ENCODE data around the gene LGALS9C. TPM values are rescaled to one million over a fixed set of nuclear protein-coding genes. Genes with fewer than 3 reads are reported as not detected.
A peak's percentile ranks its signal among the peaks of the same experiment; 100 is the strongest.
"Not testable (repeated sequence)": the region's sequence is repeated elsewhere in the genome, so short reads cannot be mapped to it uniquely, and the experiment has no call there.

The LGALS9C gene
- total RNA-seq, 6 experiments from 2014 or later = 0.17 to 0.23 TPM; not detected in 4

GRCh38 chr17:18466250-18466983 lies 10.2 kb upstream of the LGALS9C start:
- H3K4me1 Mint-ChIP-seq (ENCODE audit: low read depth); H3K36me3 Mint-ChIP-seq (ENCODE audit: low read depth); DNase-seq; H3K9me3 Mint-ChIP-seq; H3K27ac Mint-ChIP-seq; H3K27me3 Mint-ChIP-seq (ENCODE audit: insufficient read depth); H3K4me3 Mint-ChIP-seq: not testable (repeated sequence)

DNA sequence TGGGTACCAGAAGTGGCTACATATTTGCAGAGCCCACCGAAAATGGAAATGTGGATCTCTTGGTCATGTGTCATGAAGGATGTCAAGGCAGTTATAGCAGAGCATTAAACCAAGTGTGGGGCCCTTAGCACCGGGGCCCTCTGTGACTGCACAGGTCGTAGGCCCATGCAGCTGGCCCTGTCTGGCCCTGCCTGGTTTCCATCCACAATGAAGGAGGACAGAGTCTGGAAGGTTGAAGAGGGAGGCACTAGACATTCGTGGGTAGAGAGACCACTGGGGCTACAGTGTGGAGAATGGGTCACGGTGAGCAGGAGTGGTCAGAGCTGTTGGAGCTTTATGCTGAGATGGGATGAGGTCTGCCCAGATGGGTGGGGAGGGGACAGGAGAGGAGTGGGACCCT lies 9.6 kb upstream of the LGALS9C start:
- not testable (repeated sequence) for H3K27ac Mint-ChIP-seq; H3K36me3 Mint-ChIP-seq (ENCODE audit: low read depth); H3K27me3 Mint-ChIP-seq (ENCODE audit: insufficient read depth); DNase-seq; H3K9me3 Mint-ChIP-seq; H3K4me1 Mint-ChIP-seq (ENCODE audit: low read depth); H3K4me3 Mint-ChIP-seq

- not testable (repeated sequence) for H3K27me3 Mint-ChIP-seq (ENCODE audit: insufficient read depth); H3K9me3 Mint-ChIP-seq; H3K4me1 Mint-ChIP-seq (ENCODE audit: low read depth); H3K27ac Mint-ChIP-seq; H3K36me3 Mint-ChIP-seq (ENCODE audit: low read depth); H3K4me3 Mint-ChIP-seq; DNase-seq
Observed at GRCh38 chr17:18468472-18469171, 8.0 kb upstream of the LGALS9C start.

- not testable (repeated sequence) for H3K27ac Mint-ChIP-seq; DNase-seq; H3K36me3 Mint-ChIP-seq (ENCODE audit: low read depth); H3K4me3 Mint-ChIP-seq; H3K27me3 Mint-ChIP-seq (ENCODE audit: insufficient read depth); H3K9me3 Mint-ChIP-seq; H3K4me1 Mint-ChIP-seq (ENCODE audit: low read depth)
Observed at GRCh38 chr17:18469837-18470236, 6.8 kb upstream of the LGALS9C start.

DNA sequence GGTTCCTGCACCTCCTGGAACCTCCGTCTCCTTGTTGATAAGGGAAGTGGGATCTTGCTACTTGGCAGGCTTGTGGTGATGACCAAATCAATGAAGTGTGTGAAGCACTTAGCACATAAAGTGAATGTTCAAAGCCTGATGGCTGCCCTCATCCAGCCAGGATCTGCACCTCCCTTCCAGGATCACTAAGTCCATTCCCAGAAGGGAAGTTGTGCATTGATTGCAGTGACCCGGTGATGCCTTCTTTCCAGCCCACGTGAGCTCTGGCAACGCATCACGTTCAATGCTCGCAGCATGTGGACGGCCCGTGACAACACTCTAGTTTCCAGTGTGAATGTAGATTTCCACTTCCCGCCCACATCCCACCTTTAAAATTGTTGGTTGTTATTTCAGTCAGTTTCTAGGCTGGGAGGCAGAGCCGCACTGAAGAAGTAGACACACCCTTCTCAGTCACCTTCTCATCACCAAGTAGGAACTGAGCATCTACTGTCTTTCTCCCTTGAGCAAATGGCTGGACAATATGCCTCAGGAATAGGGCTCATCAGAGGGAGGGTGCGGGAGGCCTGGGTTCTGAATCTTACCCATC lies 6.2 kb upstream of the LGALS9C start:
- H3K36me3 Mint-ChIP-seq (ENCODE audit: low read depth) = not testable (repeated sequence)

DNA sequence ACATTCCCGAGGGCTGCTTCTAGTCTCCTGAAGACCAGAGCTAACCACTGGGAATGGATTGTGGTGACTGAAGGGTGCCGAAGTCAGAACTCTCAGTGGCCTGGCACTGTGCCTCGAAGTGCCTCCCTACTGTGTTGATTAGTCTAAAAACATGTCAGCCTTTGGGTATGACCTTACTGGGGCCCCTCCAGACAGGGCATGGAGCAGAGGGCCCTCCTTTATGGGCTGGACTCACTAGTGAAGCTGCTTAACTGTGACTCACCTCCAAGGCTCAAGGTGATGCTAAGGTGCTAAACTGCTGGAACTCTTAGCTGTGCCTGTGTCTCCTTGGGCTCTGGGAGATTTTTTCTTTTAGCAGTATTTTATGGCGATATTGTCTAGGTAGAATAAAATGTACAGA lies 2.6 kb upstream of the LGALS9C start:
- H3K4me1 Mint-ChIP-seq (ENCODE audit: low read depth) = peaks cover 19% of the 10 kb centered on the region
- not testable (repeated sequence) for H3K36me3 Mint-ChIP-seq (ENCODE audit: low read depth); H3K9me3 Mint-ChIP-seq; DNase-seq; H3K4me3 Mint-ChIP-seq; H3K27me3 Mint-ChIP-seq (ENCODE audit: insufficient read depth); H3K27ac Mint-ChIP-seq

More for the DNA sequence above, 6.2 kb upstream of the LGALS9C start:
- H3K27me3 Mint-ChIP-seq (ENCODE audit: insufficient read depth); H3K9me3 Mint-ChIP-seq; DNase-seq; H3K27ac Mint-ChIP-seq; H3K4me3 Mint-ChIP-seq; H3K4me1 Mint-ChIP-seq (ENCODE audit: low read depth): not testable (repeated sequence)

- not testable (repeated sequence) for H3K27ac Mint-ChIP-seq; H3K9me3 Mint-ChIP-seq; H3K27me3 Mint-ChIP-seq (ENCODE audit: insufficient read depth); H3K4me3 Mint-ChIP-seq; H3K36me3 Mint-ChIP-seq (ENCODE audit: low read depth)
- peaks cover 19% of the 10 kb centered on the region for H3K4me1 Mint-ChIP-seq (ENCODE audit: low read depth)
- peak; percentile 24 for DNase-seq
Observed at GRCh38 chr17:18474754-18475153, 1.8 kb upstream of the LGALS9C start.

DNA sequence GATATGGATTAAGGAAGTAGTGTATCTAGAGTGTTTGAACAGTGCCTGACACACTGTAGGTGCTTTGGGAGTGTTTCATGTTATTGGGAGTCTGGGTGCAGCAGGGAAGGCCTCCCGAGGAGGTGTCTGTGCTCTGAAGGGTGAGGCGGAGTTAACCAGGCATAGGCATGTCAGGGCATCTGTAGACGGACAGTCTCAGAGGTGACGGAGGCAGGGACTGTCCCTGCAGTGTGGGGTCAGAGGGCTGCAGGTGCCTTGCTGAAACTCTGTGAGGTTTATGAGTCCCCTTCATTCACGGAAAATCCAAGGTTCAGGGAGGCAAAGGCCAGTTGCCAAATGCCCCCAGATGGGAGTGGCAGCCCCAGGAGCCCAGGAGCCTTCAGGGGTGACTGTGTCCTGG lies 778 bp downstream of the LGALS9C start:
- H3K27ac Mint-ChIP-seq; H3K9me3 Mint-ChIP-seq; H3K27me3 Mint-ChIP-seq (ENCODE audit: insufficient read depth); DNase-seq; H3K36me3 Mint-ChIP-seq (ENCODE audit: low read depth); H3K4me3 Mint-ChIP-seq: not testable (repeated sequence)
- H3K4me1 Mint-ChIP-seq (ENCODE audit: low read depth) = peaks cover 19% of the 10 kb centered on the region

DNA sequence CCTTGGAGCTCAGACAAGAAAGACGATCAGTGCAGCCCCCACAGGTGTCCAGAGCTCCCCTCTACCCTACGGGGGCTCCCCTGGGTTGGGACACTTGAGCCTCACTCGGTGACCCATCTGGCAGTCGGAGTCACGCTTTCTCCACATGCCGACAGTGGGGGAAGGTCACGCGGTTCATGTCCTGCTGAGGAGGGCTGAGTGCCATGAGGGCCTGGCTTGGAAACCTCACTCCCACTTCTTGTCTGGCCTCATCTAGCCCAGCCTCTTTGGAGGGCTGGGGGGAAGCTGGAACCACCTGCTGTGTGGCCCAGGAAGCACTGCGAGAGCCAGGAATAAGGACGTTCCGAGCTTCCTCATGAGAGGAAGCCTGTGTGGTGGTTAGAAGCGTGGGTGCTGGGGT lies 1.8 kb downstream of the LGALS9C start:
- H3K4me1 Mint-ChIP-seq (ENCODE audit: low read depth) = peaks cover 19% of the 10 kb centered on the region
- H3K4me3 Mint-ChIP-seq; H3K9me3 Mint-ChIP-seq; H3K27me3 Mint-ChIP-seq (ENCODE audit: insufficient read depth); H3K36me3 Mint-ChIP-seq (ENCODE audit: low read depth); H3K27ac Mint-ChIP-seq; DNase-seq: not testable (repeated sequence)

DNA sequence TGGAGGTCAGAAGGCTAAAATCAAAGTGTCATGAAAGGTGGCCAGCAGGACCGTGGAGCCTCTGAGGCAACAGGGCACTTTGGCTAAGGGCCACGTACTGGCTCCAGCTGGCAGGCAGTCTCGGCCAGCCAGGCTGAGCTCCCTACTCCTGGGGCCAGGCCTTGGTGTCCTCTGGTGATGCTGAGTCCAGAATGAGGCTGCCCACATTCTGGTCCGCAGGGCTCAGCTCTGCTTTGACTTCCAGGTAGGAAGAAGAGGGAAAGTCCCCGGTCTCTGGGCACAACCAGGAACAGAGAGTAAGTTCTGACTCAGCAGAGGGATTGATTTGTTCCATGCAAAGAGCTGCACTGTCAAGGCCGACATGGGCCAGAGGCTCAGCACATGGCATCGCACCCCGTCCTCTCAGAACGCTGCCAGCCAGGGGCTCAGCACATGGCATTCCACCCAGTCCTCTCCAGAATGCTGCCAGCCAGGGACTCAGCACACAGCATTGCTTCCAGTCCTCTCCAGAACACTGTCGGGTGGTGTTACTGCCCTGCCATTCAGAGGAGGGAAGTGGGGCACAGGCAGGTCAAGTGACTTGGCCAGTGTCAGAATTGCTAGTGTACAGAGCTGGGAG lies 2.5 kb downstream of the LGALS9C start:
- H3K4me3 Mint-ChIP-seq; H3K27ac Mint-ChIP-seq; DNase-seq; H3K27me3 Mint-ChIP-seq (ENCODE audit: insufficient read depth); H3K9me3 Mint-ChIP-seq; H3K36me3 Mint-ChIP-seq (ENCODE audit: low read depth): not testable (repeated sequence)
- H3K4me1 Mint-ChIP-seq (ENCODE audit: low read depth) = peaks cover 19% of the 10 kb centered on the region

DNA sequence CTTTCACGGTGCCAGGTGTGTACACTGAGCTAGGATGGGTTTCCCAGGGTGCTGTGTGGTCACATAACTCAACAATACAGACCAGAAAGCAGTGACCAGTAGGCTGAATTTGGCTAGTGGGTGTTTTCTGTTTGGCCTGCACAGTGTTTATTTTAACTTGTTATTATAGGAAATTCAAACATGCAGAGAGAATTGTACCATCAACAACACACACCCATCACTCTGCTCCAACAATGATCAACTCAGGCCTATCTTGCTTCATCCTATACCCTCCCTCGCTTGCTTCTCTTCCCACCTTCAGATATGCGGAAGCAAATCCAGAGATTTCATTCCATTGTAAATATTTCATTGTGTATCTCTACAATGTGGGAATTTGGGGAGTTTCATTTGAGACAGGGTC lies 5.2 kb downstream of the LGALS9C start:
- not testable (repeated sequence) for H3K4me3 Mint-ChIP-seq; DNase-seq; H3K27ac Mint-ChIP-seq; H3K4me1 Mint-ChIP-seq (ENCODE audit: low read depth); H3K36me3 Mint-ChIP-seq (ENCODE audit: low read depth); H3K27me3 Mint-ChIP-seq (ENCODE audit: insufficient read depth); H3K9me3 Mint-ChIP-seq

GRCh38 chr17:18485936-18486464 lies 9.4 kb downstream of the LGALS9C start:
- not testable (repeated sequence) for H3K4me1 Mint-ChIP-seq (ENCODE audit: low read depth); H3K27ac Mint-ChIP-seq; DNase-seq; H3K36me3 Mint-ChIP-seq (ENCODE audit: low read depth); H3K4me3 Mint-ChIP-seq; H3K9me3 Mint-ChIP-seq; H3K27me3 Mint-ChIP-seq (ENCODE audit: insufficient read depth)

GRCh38 chr17:18487633-18488032 lies 11.0 kb downstream of the LGALS9C start:
- H3K36me3 Mint-ChIP-seq (ENCODE audit: low read depth); H3K4me1 Mint-ChIP-seq (ENCODE audit: low read depth); H3K9me3 Mint-ChIP-seq; DNase-seq; H3K4me3 Mint-ChIP-seq; H3K27ac Mint-ChIP-seq; H3K27me3 Mint-ChIP-seq (ENCODE audit: insufficient read depth): not testable (repeated sequence)

DNA sequence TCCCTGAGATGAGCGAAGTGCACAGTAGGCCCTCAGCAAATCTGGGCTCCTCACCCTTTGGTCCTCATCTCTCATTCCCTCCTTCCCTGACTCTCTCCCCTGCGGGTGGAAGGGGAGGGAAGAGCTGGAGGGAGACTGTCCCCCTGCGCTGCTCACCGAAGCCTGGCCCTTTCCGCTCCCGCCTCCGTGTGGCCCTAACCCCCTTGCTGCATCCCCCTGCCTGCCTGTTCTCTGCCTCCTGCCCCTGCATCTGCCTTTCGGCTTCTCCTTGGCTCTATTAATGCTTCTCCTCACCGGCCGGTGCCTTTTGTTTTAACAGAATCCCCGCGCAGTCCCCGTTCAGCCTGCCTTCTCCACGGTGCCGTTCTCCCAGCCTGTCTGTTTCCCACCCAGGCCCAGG lies 12.0 kb downstream of the LGALS9C start:
- DNase-seq; H3K9me3 Mint-ChIP-seq; H3K4me3 Mint-ChIP-seq; H3K27ac Mint-ChIP-seq; H3K27me3 Mint-ChIP-seq (ENCODE audit: insufficient read depth); H3K36me3 Mint-ChIP-seq (ENCODE audit: low read depth); H3K4me1 Mint-ChIP-seq (ENCODE audit: low read depth): not testable (repeated sequence)

Data from HFFc6 (cell line).